Measurements from ENCODE around the gene DVL2.

Gene DVL2

GRCh38 chr17:7219229-7219811 is 15.0 kb downstream of the DVL2 start:
- H2AFZ ChIP-seq (ENCODE audit: low read length) = no peak overlapping the region
- H3K27ac ChIP-seq (ENCODE audit: low read depth, low read length, poor library complexity, severe bottlenecking) = no peak overlapping the region
- no peaks in the 10 kb centered on the region for H3K27me3 ChIP-seq (ENCODE audit: insufficient read depth, low read length)
- no peaks in the 10 kb centered on the region for H3K9me2 ChIP-seq (ENCODE audit: low read depth, low read length)
- peaks cover 32% of the 10 kb centered on the region for H3K4me1 ChIP-seq (ENCODE audit: insufficient read depth, low read length, severe bottlenecking)
- no peak for TF ChIP-seq CTCF (IDR thresholded peaks at IDR 0.05; ENCODE audit: low read length)
- TF ChIP-seq EZH2 (IDR thresholded peaks at IDR 0.05; ENCODE audit: borderline replicate concordance, low read length) = no peak
- no peaks in the 10 kb centered on the region for H4K20me1 ChIP-seq (ENCODE audit: insufficient read depth, low read length)
- H3K9ac ChIP-seq (ENCODE audit: low read length) = peak overlapping the region; percentile 87
- no peaks in the 10 kb centered on the region for H3K9me3 ChIP-seq (ENCODE audit: low read length)
- peak overlapping the region; percentile 97 for H3K4me2 ChIP-seq (ENCODE audit: low read length)
- H3K4me3 ChIP-seq (ENCODE audit: low read depth, low read length, poor library complexity, severe bottlenecking) = peak overlapping the region; percentile 83
- H3K36me3 ChIP-seq (ENCODE audit: insufficient read depth, low read length) = peaks cover 29% of the 10 kb centered on the region
- H3K79me2 ChIP-seq (ENCODE audit: insufficient read depth, low read length) = no peaks in the 10 kb centered on the region
- H3F3A ChIP-seq (ENCODE audit: insufficient read depth, low read length) = no peaks in the 10 kb centered on the region

- H3K27ac ChIP-seq (ENCODE audit: low read depth, low read length, poor library complexity, severe bottlenecking) = no peak overlapping the region
Measured at GRCh38 chr17:7218758-7219157, 15.6 kb downstream of the DVL2 start.

GRCh38 chr17:7218166-7218565 is 16.2 kb downstream of the DVL2 start:
- H3K4me2 ChIP-seq (ENCODE audit: low read length) = no peak overlapping the region

More at GRCh38 chr17:7218758-7219157, 15.6 kb downstream of the DVL2 start:
- Histone ChIP-seq H3K9me3 (ENCODE audit: low read length) (no peaks in the 10 kb centered on the region), H3K9ac (ENCODE audit: low read length) (no peak overlapping the region; the same call in 1 of the 2 replicates), H4K20me1 (ENCODE audit: insufficient read depth, low read length) (no peaks in the 10 kb centered on the region), H2AFZ (ENCODE audit: low read length) (no peak overlapping the region), H3K4me1 (ENCODE audit: insufficient read depth, low read length, severe bottlenecking) (peaks cover 35% of the 10 kb centered on the region), H3K27me3 (ENCODE audit: insufficient read depth, low read length) (no peaks in the 10 kb centered on the region), H3K9me2 (ENCODE audit: low read depth, low read length) (no peaks in the 10 kb centered on the region), H3K79me2 (ENCODE audit: insufficient read depth, low read length) (no peaks in the 10 kb centered on the region), H3F3A (ENCODE audit: insufficient read depth, low read length) (no peaks in the 10 kb centered on the region), H3K4me2 (ENCODE audit: low read length) (no peak overlapping the region), H3K4me3 (ENCODE audit: low read depth, low read length, poor library complexity, severe bottlenecking) (no peak overlapping the region), H3K36me3 (ENCODE audit: insufficient read depth, low read length) (peaks cover 24% of the 10 kb centered on the region)
- TF ChIP-seq CTCF (IDR thresholded peaks at IDR 0.05; ENCODE audit: low read length) = no peak
- TF ChIP-seq EZH2 (IDR thresholded peaks at IDR 0.05; ENCODE audit: borderline replicate concordance, low read length) = no peak

More at GRCh38 chr17:7218166-7218565, 16.2 kb downstream of the DVL2 start:
- Histone ChIP-seq H3K4me3 (ENCODE audit: low read depth, low read length, poor library complexity, severe bottlenecking) (no peak overlapping the region), H3K27ac (ENCODE audit: low read depth, low read length, poor library complexity, severe bottlenecking) (no peak overlapping the region), H3K4me1 (ENCODE audit: insufficient read depth, low read length, severe bottlenecking) (peaks cover 38% of the 10 kb centered on the region), H3K27me3 (ENCODE audit: insufficient read depth, low read length) (no peaks in the 10 kb centered on the region), H3F3A (ENCODE audit: insufficient read depth, low read length) (no peaks in the 10 kb centered on the region), H3K9me2 (ENCODE audit: low read depth, low read length) (no peaks in the 10 kb centered on the region), H3K9ac (ENCODE audit: low read length) (no peak overlapping the region), H3K9me3 (ENCODE audit: low read length) (no peaks in the 10 kb centered on the region), H3K79me2 (ENCODE audit: insufficient read depth, low read length) (no peaks in the 10 kb centered on the region), H2AFZ (ENCODE audit: low read length) (no peak overlapping the region), H3K36me3 (ENCODE audit: insufficient read depth, low read length) (peaks cover 18% of the 10 kb centered on the region), H4K20me1 (ENCODE audit: insufficient read depth, low read length) (no peaks in the 10 kb centered on the region)
- TF ChIP-seq CTCF (IDR thresholded peaks at IDR 0.05; ENCODE audit: low read length) = no peak
- TF ChIP-seq EZH2 (IDR thresholded peaks at IDR 0.05; ENCODE audit: borderline replicate concordance, low read length) = no peak

All from OCI-LY1 (cell line).